HL-60 (cell line): ENCODE results near the gene PCDHAC1.

Source experiments
- DNase-seq, 2 experiments: peaks; one replicate each; pipeline ENCODE4 v3.0.0-alpha.2; 2010 to 2020; ENCODE audit warnings: low read depth in 1 of 2, low spot score in 1 of 2
- H3K27ac ChIP-seq: fragments of 250-450 bp; sonication (Bioruptor Pico); replicated peaks from 2 replicates; pipeline ENCODE4 v1.5.1; 2020; ENCODE audit warnings: mild to moderate bottlenecking, moderate library complexity
- H3K27me3 ChIP-seq: fragments of 250-450 bp; sonication (Bioruptor Pico); 2 replicates; pipeline ENCODE4 v1.5.1; 2021; ENCODE audit warnings: mild to moderate bottlenecking, moderate library complexity; ENCODE audit not compliant: insufficient read depth, poor library complexity, severe bottlenecking
- H3K4me3 ChIP-seq: replicated peaks from 2 replicates; pipeline ENCODE4 v1.5.1; 2011; ENCODE audit warnings: mild to moderate bottlenecking, control low read depth, low read length; ENCODE audit not compliant: insufficient read depth
- GABPA ChIP-seq: IDR thresholded peaks from 2 replicates; pipeline ENCODE4 v1.6.1; 2012; ENCODE audit warnings: low read depth
- POLR2AphosphoS5 ChIP-seq: IDR thresholded peaks from 2 replicates; pipeline ENCODE4 v1.6.1; 2012; ENCODE audit warnings: low read depth
- SPI1 ChIP-seq: IDR thresholded peaks from 2 replicates; pipeline ENCODE4 v1.6.1; 2012; ENCODE audit warnings: low read depth, mild to moderate bottlenecking, borderline replicate concordance
- TF ChIP-seq, protein P1 (sequence below): IDR thresholded peaks from 2 replicates; pipeline ENCODE4 v1.6.1; 2012; ENCODE audit warnings: low read depth; ENCODE audit not compliant: insufficient replicate concordance
- TF ChIP-seq, protein P2 (sequence below): IDR thresholded peaks from one replicate; pipeline ENCODE4 v1.5.1; 2011; ENCODE audit warnings: low read length, control low read depth, inconsistent platforms; ENCODE audit not compliant: insufficient read depth

Gene PCDHAC1

DNA sequence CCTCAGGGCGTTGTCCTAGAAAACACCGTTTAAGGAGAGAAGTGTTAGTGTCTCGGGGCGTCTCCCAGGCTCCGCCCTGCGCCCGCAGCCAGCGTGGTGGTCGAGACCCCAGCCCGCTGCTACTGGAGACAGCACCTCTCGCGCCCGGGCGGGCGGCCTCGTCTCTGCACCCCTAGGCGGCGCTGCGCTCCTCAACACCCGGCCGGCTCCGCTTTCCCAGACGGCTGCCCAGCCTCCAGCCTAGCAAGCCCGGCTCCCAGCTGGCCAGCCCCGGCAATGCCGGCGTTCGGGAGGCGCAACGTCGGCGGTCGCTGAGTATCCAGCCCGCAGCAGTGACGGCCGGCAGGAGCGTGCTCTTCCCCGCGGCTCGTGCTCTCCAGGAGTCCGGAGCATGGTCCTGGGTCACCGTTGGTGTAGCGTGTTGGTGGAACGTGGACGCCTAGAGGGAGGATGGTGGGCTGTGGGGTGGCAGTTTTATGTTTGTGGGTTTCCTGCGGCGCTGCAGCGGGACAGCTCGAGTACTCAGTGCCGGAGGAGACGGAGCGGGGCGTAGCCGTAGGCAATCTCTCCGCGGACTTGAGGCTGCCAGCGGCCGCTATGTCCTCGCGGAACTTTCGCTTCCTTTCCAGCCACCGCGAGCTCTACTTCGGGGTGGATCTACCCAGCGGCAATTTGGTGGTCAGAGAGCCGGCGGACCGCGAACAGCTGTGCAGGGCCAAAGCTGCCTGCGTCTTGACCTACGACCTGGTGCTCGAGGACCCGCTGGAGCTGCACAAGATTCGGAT is 536 bp downstream of the PCDHAC1 start:
- no peak overlapping the region for H3K4me3 ChIP-seq
- TF ChIP-seq, protein P1, sequence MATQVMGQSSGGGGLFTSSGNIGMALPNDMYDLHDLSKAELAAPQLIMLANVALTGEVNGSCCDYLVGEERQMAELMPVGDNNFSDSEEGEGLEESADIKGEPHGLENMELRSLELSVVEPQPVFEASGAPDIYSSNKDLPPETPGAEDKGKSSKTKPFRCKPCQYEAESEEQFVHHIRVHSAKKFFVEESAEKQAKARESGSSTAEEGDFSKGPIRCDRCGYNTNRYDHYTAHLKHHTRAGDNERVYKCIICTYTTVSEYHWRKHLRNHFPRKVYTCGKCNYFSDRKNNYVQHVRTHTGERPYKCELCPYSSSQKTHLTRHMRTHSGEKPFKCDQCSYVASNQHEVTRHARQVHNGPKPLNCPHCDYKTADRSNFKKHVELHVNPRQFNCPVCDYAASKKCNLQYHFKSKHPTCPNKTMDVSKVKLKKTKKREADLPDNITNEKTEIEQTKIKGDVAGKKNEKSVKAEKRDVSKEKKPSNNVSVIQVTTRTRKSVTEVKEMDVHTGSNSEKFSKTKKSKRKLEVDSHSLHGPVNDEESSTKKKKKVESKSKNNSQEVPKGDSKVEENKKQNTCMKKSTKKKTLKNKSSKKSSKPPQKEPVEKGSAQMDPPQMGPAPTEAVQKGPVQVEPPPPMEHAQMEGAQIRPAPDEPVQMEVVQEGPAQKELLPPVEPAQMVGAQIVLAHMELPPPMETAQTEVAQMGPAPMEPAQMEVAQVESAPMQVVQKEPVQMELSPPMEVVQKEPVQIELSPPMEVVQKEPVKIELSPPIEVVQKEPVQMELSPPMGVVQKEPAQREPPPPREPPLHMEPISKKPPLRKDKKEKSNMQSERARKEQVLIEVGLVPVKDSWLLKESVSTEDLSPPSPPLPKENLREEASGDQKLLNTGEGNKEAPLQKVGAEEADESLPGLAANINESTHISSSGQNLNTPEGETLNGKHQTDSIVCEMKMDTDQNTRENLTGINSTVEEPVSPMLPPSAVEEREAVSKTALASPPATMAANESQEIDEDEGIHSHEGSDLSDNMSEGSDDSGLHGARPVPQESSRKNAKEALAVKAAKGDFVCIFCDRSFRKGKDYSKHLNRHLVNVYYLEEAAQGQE: no peak
- no peak for TF ChIP-seq POLR2AphosphoS5
- H3K27ac ChIP-seq: no peak overlapping the region
- peaks cover 20% of the 10 kb centered on the region for H3K27me3 ChIP-seq
- DNase-seq: no peak

DNA sequence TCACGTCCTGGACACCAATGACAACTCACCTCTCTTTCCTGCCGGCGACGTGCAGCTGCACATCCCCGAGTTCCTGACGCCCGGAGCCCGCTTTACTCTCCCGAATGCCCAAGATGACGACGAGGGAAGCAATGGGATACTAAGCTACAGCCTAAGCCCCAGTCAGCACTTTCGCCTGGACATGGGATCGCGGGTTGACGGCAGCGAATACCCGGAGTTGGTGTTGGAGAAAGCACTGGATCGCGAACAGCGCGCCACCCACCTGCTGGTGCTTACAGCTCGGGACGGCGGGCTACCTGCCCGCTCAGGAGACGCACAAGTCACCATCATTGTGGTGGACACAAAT is 1.1 kb downstream of the PCDHAC1 start:
- Histone ChIP-seq H3K27me3 (peaks cover 20% of the 10 kb centered on the region), H3K4me3 (no peak overlapping the region), H3K27ac (no peak overlapping the region)
- no peak for DNase-seq
- TF ChIP-seq POLR2AphosphoS5: no peak
- TF ChIP-seq, protein P1: no peak
- no peak for TF ChIP-seq GABPA
- TF ChIP-seq, protein P2, sequence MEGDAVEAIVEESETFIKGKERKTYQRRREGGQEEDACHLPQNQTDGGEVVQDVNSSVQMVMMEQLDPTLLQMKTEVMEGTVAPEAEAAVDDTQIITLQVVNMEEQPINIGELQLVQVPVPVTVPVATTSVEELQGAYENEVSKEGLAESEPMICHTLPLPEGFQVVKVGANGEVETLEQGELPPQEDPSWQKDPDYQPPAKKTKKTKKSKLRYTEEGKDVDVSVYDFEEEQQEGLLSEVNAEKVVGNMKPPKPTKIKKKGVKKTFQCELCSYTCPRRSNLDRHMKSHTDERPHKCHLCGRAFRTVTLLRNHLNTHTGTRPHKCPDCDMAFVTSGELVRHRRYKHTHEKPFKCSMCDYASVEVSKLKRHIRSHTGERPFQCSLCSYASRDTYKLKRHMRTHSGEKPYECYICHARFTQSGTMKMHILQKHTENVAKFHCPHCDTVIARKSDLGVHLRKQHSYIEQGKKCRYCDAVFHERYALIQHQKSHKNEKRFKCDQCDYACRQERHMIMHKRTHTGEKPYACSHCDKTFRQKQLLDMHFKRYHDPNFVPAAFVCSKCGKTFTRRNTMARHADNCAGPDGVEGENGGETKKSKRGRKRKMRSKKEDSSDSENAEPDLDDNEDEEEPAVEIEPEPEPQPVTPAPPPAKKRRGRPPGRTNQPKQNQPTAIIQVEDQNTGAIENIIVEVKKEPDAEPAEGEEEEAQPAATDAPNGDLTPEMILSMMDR: no peak
- no peak for TF ChIP-seq SPI1

DNA sequence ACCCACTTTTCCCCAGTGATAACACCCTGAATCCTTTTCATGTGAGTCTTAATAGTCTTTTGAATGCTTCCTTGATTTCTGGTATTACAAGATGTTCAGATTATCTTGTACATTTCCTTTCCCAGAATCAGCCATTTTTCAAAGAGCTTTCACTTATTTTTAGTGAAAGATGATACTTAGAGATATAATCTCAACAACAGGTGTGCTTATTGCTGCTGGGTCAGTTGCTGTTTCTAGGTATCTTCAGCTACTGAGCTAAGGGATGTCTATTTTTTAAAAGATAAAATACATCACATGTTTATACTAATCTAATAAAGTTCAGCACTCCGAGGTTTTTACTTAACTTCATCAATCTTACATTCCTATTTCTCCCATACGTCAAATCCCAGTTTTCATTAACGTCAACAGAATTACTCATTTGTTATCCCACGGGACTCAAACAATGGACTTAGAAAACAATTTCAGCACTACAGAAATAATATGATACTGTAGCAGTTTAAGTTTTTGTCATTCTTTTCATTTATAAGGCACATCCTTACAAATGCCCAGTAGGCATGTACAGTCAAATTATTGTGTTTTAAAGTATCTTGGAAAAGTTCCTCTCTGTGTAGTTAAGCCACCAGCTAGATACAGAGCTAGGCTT is 9.0 kb downstream of the PCDHAC1 start:
- DNase-seq: no peak
- TF ChIP-seq SPI1 (no peak), POLR2AphosphoS5 (no peak), GABPA (no peak)
- TF ChIP-seq, protein P2: no peak
- TF ChIP-seq, protein P1: no peak
- no peak overlapping the region for H3K4me3 ChIP-seq

More for the DNA sequence above, 9.0 kb downstream of the PCDHAC1 start:
- Histone ChIP-seq H3K27ac (no peak overlapping the region), H3K27me3 (no peaks in the 10 kb centered on the region)
